Measurements from ENCODE around the gene UBE2D3. TPM values are rescaled to one million over a fixed set of nuclear protein-coding genes. Genes with fewer than 3 reads are reported as not detected.
"Not testable (repeated sequence)": the region's sequence is repeated elsewhere in the genome, so short reads cannot be mapped to it uniquely, and the experiment has no call there.

Gene UBE2D3
- total and polyA plus RNA-seq, 2 donors (not counting 1 experiment from before 2014, with no cell fraction given) = 403 to 427 TPM

DNA sequence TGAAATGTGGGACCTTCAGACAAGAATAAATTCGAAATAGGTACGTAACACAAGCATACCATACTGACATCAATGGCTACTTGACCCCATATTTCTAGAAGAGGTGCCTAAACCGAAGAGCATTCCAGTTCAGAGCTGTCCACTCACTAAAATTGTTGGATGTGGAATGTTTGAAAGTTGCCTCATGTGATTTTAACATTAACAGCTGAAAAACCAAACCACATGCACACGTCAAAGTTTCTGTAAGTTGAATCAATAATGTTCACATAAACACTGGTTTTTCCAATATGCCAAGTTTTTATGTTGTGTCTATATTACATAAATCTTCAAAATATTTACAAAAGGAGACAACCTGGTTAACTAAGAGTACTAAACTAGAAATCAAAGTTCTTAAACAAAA, 3.5 kb downstream of the UBE2D3 start:
- Histone ChIP-seq H3K36me3 (ENCODE audit: control insufficient read depth, insufficient read depth, low read length) (no peaks in the 10 kb centered on the region), H4K20me1 (ENCODE audit: control insufficient read depth, extremely low read depth, insufficient read depth, low read length) (peaks cover 7% of the 10 kb centered on the region), H3K27me3 (ENCODE audit: control insufficient read depth, insufficient read depth, low read length) (no peaks in the 10 kb centered on the region), H2AFZ (ENCODE audit: low read length) (no peak overlapping the region), H3K79me2 (ENCODE audit: control insufficient read depth, insufficient read depth, low read length) (peaks cover 80% of the 10 kb centered on the region), H3K27ac (ENCODE audit: insufficient read depth, low read length) (peak overlapping the region; percentile 22), H3K9ac (ENCODE audit: insufficient read depth, low read length) (no peak overlapping the region), H3K4me2 (ENCODE audit: extremely low read depth, insufficient read depth, low read length) (peak overlapping the region; percentile 49), H3K9me3 (ENCODE audit: control insufficient read depth, insufficient read depth, low read depth, low read length) (no peaks in the 10 kb centered on the region), H3K4me1 (ENCODE audit: control insufficient read depth, extremely low read depth, insufficient read depth, low read length) (peaks cover 10% of the 10 kb centered on the region), H3K4me3 (replicated peaks in 1 of 4; ENCODE audit: control extremely low read depth in 1 of 4, insufficient read depth in 1 of 4, low read depth in 3 of 4, low read length in 4 of 4) (peak overlapping the region; percentile 86 to 97 (median 95))
- TF ChIP-seq EZH2 (IDR thresholded peaks at IDR 0.05; ENCODE audit: low read length, missing control alignments) = no peak
- no peak for TF ChIP-seq CTCF (conservative IDR thresholded peaks at IDR 0.05 in 1 of 2, IDR thresholded peaks at IDR 0.05 in 1 of 2; ENCODE audit: low read depth in 1 of 2, low read length in 2 of 2)
- DNase-seq (ENCODE audit: low read depth in 2 of 2) = peak; percentile 19 to 48

DNA sequence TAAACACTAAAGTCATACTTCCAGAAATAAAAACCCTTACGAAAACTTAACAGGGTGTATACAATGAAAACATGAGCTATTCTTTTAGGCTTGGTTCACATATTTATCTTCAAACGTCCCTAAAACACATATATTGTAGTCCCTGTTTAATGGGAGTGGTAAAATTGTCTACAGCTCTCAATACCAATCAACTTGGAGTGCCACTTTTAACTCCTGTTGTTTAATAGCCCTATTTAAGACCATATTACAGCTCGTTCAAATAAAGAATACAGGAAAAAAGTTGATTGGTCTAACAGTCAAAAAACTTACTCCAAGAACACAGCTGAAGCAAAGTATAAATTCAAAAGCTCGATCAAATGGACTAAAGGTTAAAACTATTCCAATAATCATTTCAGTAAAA, 3.9 kb downstream of the UBE2D3 start:
- peaks cover 10% of the 10 kb centered on the region for H3K4me1 ChIP-seq (ENCODE audit: control insufficient read depth, extremely low read depth, insufficient read depth, low read length)
- peak overlapping the region; percentile 86 to 97 (median 95) for H3K4me3 ChIP-seq (replicated peaks in 1 of 4; ENCODE audit: control extremely low read depth in 1 of 4, insufficient read depth in 1 of 4, low read depth in 3 of 4, low read length in 4 of 4)
- no peaks in the 10 kb centered on the region for H3K36me3 ChIP-seq (ENCODE audit: control insufficient read depth, insufficient read depth, low read length)
- H3K79me2 ChIP-seq (ENCODE audit: control insufficient read depth, insufficient read depth, low read length) = peaks cover 84% of the 10 kb centered on the region
- peaks cover 7% of the 10 kb centered on the region for H4K20me1 ChIP-seq (ENCODE audit: control insufficient read depth, extremely low read depth, insufficient read depth, low read length)
- H3K9me3 ChIP-seq (ENCODE audit: control insufficient read depth, insufficient read depth, low read depth, low read length) = no peaks in the 10 kb centered on the region
- no peak overlapping the region for H2AFZ ChIP-seq (ENCODE audit: low read length)
- peak overlapping the region; percentile 49 for H3K4me2 ChIP-seq (ENCODE audit: extremely low read depth, insufficient read depth, low read length)
- no peak overlapping the region for H3K9ac ChIP-seq (ENCODE audit: insufficient read depth, low read length)
- peak overlapping the region; percentile 22 for H3K27ac ChIP-seq (ENCODE audit: insufficient read depth, low read length)
- H3K27me3 ChIP-seq (ENCODE audit: control insufficient read depth, insufficient read depth, low read length) = no peaks in the 10 kb centered on the region
- TF ChIP-seq CTCF (conservative IDR thresholded peaks at IDR 0.05 in 1 of 2, IDR thresholded peaks at IDR 0.05 in 1 of 2; ENCODE audit: low read depth in 1 of 2, low read length in 2 of 2) (no peak), EZH2 (IDR thresholded peaks at IDR 0.05; ENCODE audit: low read length, missing control alignments) (no peak)
- no peak for DNase-seq (ENCODE audit: low read depth in 2 of 2)

DNA sequence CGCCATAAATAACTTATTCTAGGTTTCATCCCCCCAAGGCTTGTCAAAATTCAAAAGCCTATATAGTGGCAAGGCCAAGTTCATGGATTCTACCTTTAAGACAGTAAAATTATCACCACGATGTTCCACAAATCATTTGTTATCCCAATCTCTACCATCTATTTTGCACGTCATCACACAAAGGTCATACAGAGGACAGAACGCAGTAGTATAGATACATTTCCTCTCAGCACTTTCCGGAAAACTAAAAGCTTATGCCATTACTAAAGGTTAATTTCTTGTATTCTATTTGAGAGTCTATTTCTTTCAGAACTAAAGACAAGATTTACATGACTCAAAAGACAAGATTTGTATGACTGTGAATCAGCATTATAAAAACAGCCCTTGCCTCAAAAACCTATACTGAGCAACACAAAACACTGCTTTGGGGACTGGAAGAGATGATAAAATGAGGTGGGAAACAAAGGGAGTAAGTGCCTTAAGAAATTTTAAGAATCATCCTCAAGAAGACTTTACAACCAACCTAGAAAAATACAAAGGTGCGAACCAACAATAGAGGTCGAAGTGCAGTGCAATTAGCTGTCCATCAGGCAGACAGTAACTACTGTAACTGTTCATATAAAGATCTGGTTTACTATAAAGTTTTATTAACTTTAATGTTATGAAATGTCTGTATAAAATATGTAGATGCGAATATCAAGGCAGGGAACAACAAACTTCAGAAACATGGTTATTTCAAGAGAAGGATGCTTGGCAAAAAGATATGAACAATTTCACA, 7.6 kb downstream of the UBE2D3 start:
- H3K36me3 ChIP-seq (ENCODE audit: control insufficient read depth, insufficient read depth, low read length) = no peaks in the 10 kb centered on the region
- peak overlapping the region in 2 of 4 experiments; percentile 26 to 32 for H3K4me3 ChIP-seq (replicated peaks in 1 of 4; ENCODE audit: control extremely low read depth in 1 of 4, insufficient read depth in 1 of 4, low read depth in 3 of 4, low read length in 4 of 4)
- no peaks in the 10 kb centered on the region for H3K9me3 ChIP-seq (ENCODE audit: control insufficient read depth, insufficient read depth, low read depth, low read length)
- TF ChIP-seq CTCF (conservative IDR thresholded peaks at IDR 0.05 in 1 of 2, IDR thresholded peaks at IDR 0.05 in 1 of 2; ENCODE audit: low read depth in 1 of 2, low read length in 2 of 2) (no peak), EZH2 (IDR thresholded peaks at IDR 0.05; ENCODE audit: low read length, missing control alignments) (no peak)
- H3K79me2 ChIP-seq (ENCODE audit: control insufficient read depth, insufficient read depth, low read length) = peaks cover 100% of the 10 kb centered on the region
- H3K27me3 ChIP-seq (ENCODE audit: control insufficient read depth, insufficient read depth, low read length) = no peaks in the 10 kb centered on the region
- peak overlapping the region; percentile 4 for H3K4me2 ChIP-seq (ENCODE audit: extremely low read depth, insufficient read depth, low read length)
- peak; percentile 15 to 30 for DNase-seq (ENCODE audit: low read depth in 2 of 2)
- H2AFZ ChIP-seq (ENCODE audit: low read length) = no peak overlapping the region
- H3K4me1 ChIP-seq (ENCODE audit: control insufficient read depth, extremely low read depth, insufficient read depth, low read length) = peaks cover 20% of the 10 kb centered on the region
- no peak overlapping the region for H3K9ac ChIP-seq (ENCODE audit: insufficient read depth, low read length)
- no peak overlapping the region for H3K27ac ChIP-seq (ENCODE audit: insufficient read depth, low read length)
- peaks cover 8% of the 10 kb centered on the region for H4K20me1 ChIP-seq (ENCODE audit: control insufficient read depth, extremely low read depth, insufficient read depth, low read length)

GRCh38 chr4:102819100-102819499, 8.3 kb downstream of the UBE2D3 start:
- not testable (repeated sequence) for H3K9ac ChIP-seq (ENCODE audit: insufficient read depth, low read length); H3K27ac ChIP-seq (ENCODE audit: insufficient read depth, low read length); H2AFZ ChIP-seq (ENCODE audit: low read length); H4K20me1 ChIP-seq (ENCODE audit: control insufficient read depth, extremely low read depth, insufficient read depth, low read length); H3K27me3 ChIP-seq (ENCODE audit: control insufficient read depth, insufficient read depth, low read length); DNase-seq (ENCODE audit: low read depth in 2 of 2); H3K9me3 ChIP-seq (ENCODE audit: control insufficient read depth, insufficient read depth, low read depth, low read length); H3K36me3 ChIP-seq (ENCODE audit: control insufficient read depth, insufficient read depth, low read length); H3K4me2 ChIP-seq (ENCODE audit: extremely low read depth, insufficient read depth, low read length)
- peak overlapping the region in 1 of 4 experiments; percentile 3 for H3K4me3 ChIP-seq (replicated peaks in 1 of 4; ENCODE audit: control extremely low read depth in 1 of 4, insufficient read depth in 1 of 4, low read depth in 3 of 4, low read length in 4 of 4)
- peaks cover 20% of the 10 kb centered on the region for H3K4me1 ChIP-seq (ENCODE audit: control insufficient read depth, extremely low read depth, insufficient read depth, low read length)
- peaks cover 100% of the 10 kb centered on the region for H3K79me2 ChIP-seq (ENCODE audit: control insufficient read depth, insufficient read depth, low read length)
